Adrenal gland (tissue), 12 donors: ENCODE data around the gene CEP152. TPM values are rescaled to one million over a fixed set of nuclear protein-coding genes. Genes with fewer than 3 reads are reported as not detected.

Experiments used
- DNase-seq, 7 donors: peaks; one replicate each; pipeline ENCODE4 v3.0.0-alpha.2; 2019 to 2020
- H3K27ac ChIP-seq, 5 donors: fragments of 200-600 bp; sonication (generic) in 4 of 5; 1 replicate in 3 of 5; 2 replicates in 2 of 5; pipeline versions ENCODE4 v1.5.1 to v1.8.0; 2016 to 2020; ENCODE audit warnings: mild to moderate bottlenecking in 1 of 5
- H3K27me3 ChIP-seq: fragments of 200-600 bp; 2 replicates; pipeline ENCODE4 v1.8.0; 2021
- H3K36me3 ChIP-seq, 2 donors: fragments of 200-600 bp; replicated peaks in 1 of 2; 1 replicate in 1 of 2; 2 replicates in 1 of 2; pipeline versions ENCODE4 v1.5.1 to v1.8.0; 2018 to 2022
- H3K4me1 ChIP-seq, 2 donors: fragments of 200-600 bp; replicated peaks in 1 of 2; 1 replicate in 1 of 2; 2 replicates in 1 of 2; pipeline versions ENCODE4 v1.5.1 to v1.8.0; 2018 to 2021
- H3K4me3 ChIP-seq, 4 donors: fragments of 200-600 bp; sonication (generic) in 3 of 4; one replicate each; pipeline ENCODE4 v1.5.1; 2016 to 2018
- H3K9me3 ChIP-seq, 3 donors: fragments of 200-600 bp; sonication (generic) in 1 of 3; replicated peaks in 1 of 3; 1 replicate in 2 of 3; 2 replicates in 1 of 3; pipeline versions ENCODE4 v1.5.1 to v1.8.0; 2016 to 2021
- POLR2A ChIP-seq, 2 donors: fragments of 450-650 bp; IDR thresholded peaks; one replicate each; pipeline ENCODE4 v1.6.1; 2017; ENCODE audit warnings: antibody characterized with exemption in 2 of 2, mild to moderate bottlenecking in 2 of 2, moderate library complexity in 1 of 2
- WGBS, 4 donors: extraction: QIAGEN DNeasy Blood & Tissue Kit in 2 of 4; methylation state at CpG; one replicate each; pipeline versions ENCODE4 v1.1.5 to v1.1.7; 2013 to 2017; 5-methylcytosine and 5-hydroxymethylcytosine counted together
- intact Hi-C, 2 donors: fragments of 100-400 bp; cut with DNase I; formaldehyde crosslinking; loops; one replicate each; pipeline versions ENCODE4 v1.14.1 to v1.15.0; 2022 to 2023
- polyA plus RNA-seq, 3 donors: library from polyadenylated mRNA; stranded (reverse); fragments of 200-250 nt in 2 of 3; fragments of 350-450 nt in 1 of 3; fragmentation: Illumina TruSeq in 1 of 3; extraction: RNeasy Lipid Tissue Mini Kit (QIAGEN cat#74804) in 1 of 3; gene quantifications; one replicate each; pipeline ENCODE4 v1.2.3, GENCODE V29; 2013 to 2014
- total RNA-seq, 9 donors: library from RNA; depleted of rRNA in 4 of 9; stranded (reverse); fragments of >200 nt in 4 of 9; fragments of 120-200 nt in 1 of 9; fragmentation: NEBNext Ultra II Directional in 1 of 9; extraction: Animal tissue kit (Norgen Biotek cat#: 25700) in 1 of 9; gene quantifications; one replicate each; pipeline versions ENCODE4 v1.1.0 to v1.2.4, GENCODE V29; 2013 to 2023
- TF ChIP-seq, protein P1 (sequence below), 6 experiments: fragments of 450-650 bp in 4 of 6; fragments of 200-600 bp in 2 of 6; sonication (generic) in 1 of 6; IDR thresholded peaks; 1 replicate in 5 of 6; 2 replicates in 1 of 6; pipeline versions ENCODE4 v1.5.1 to v1.8.0; 2016 to 2021; ENCODE audit warnings: antibody characterized with exemption in 6 of 6, mild to moderate bottlenecking in 2 of 6, moderate library complexity in 1 of 6
- donor health status: healthy with polysubstance abuse.
- donor health status: Bipolar disorder and iron deficiency.
- donor health status: DM: yes; HTN: yes; CAD: no.
- donor health status: DM: no; HTN: no; CAD: no.
- donor health status: DM: no; HTN: no; CAD: no.
- donor health status: DM: yes; HTN: yes; CAD: no.

The CEP152 gene
- total and polyA plus RNA-seq, 12 donors = 1.2 to 14.4 (median 3.3) TPM

DNA sequence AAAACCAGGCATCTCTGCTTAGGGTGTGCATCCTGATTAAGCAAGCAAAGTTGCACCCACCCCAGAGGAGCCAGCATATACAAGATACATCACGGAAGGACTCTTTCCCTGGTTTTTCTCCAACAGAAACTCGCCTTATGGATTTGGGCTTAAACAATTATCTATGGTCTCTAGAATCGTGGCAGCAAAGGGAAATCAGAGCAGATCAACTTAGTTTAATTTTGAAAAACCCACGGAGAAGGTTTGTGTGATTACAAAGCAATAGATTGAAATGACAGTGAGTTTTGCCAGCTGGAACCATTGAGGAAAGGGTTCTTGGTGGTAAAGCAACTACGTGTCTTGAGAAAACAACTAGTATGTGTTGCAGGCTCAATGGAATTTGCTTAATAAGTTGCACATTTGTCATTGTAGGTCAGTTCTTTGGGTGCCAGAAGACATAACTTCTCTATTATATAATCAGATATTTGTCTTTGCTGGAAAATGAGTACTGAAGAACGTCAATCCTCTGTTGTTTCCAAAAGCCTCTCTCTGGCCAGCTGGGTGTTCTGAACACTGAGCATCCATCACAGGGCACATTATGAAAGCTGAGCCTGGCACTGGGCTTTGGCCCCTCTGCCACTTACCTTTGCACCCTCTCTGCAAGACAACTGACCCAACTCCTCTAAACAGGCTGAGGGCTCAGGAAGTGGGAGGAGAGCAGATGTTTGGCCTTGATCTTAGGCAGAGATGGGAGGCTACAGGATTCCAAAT is 89.6 kb downstream of the CEP152 start:
- intact Hi-C loops = no loop called here
- H3K36me3 ChIP-seq = no peaks in the 10 kb centered on the region
- 68 to 80% (median 70%) methylated on average over 6 of the region's 6 CpGs for WGBS, 4 donors
- H3K9me3 ChIP-seq = no peaks in the 10 kb centered on the region
- no peak overlapping the region for H3K27ac ChIP-seq
- H3K27me3 ChIP-seq = no peaks in the 10 kb centered on the region
- no peak overlapping the region for H3K4me3 ChIP-seq
- peaks cover 0 to 5% of the 10 kb centered on the region in 2 donors for H3K4me1 ChIP-seq
- no peak for DNase-seq
- no peak for TF ChIP-seq POLR2A (IDR thresholded peaks at IDR 0.05)
- TF ChIP-seq, protein P1, sequence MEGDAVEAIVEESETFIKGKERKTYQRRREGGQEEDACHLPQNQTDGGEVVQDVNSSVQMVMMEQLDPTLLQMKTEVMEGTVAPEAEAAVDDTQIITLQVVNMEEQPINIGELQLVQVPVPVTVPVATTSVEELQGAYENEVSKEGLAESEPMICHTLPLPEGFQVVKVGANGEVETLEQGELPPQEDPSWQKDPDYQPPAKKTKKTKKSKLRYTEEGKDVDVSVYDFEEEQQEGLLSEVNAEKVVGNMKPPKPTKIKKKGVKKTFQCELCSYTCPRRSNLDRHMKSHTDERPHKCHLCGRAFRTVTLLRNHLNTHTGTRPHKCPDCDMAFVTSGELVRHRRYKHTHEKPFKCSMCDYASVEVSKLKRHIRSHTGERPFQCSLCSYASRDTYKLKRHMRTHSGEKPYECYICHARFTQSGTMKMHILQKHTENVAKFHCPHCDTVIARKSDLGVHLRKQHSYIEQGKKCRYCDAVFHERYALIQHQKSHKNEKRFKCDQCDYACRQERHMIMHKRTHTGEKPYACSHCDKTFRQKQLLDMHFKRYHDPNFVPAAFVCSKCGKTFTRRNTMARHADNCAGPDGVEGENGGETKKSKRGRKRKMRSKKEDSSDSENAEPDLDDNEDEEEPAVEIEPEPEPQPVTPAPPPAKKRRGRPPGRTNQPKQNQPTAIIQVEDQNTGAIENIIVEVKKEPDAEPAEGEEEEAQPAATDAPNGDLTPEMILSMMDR (IDR thresholded peaks at IDR 0.05) = no peak

DNA sequence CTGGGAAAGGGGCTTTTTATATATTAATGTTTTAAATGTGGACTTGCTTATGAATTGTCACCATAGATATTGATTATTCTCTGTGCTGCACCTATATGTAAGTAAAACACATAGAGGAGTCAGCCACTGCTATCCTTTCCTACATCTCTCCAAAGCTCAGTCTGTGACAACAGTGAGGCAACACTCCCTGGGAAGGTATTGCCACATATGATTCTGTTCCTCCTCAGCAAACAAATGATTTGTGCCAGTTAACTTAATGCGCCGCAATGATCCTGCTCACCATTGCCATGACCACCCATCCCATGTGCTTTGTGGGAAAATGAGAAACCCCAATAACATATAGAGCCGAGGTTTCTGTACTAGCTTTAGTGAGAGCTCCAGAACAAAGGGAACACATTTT is 90.2 kb downstream of the CEP152 start:
- no peak for DNase-seq
- H3K27ac ChIP-seq = no peak overlapping the region
- intact Hi-C loops = no loop called here

DNA sequence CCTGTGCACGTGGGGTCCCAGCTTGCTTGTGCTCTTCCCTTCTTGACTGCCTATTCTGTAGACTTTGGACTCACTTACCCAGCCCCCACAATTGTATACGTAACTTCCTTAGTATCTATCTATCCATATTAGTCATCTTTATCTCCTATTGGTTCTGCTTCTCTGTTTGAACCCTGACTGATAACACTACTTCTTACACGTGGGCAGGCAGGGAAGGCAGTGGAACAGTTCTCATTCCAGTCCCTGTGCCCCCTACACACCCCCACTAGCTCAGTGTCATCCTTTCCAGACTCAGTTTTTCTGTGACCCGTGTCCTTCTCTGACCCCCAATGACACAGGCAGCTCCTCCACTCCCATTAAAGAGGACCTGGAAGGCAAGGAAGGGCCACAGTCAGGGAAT is 91.2 kb downstream of the CEP152 start:
- WGBS, 4 donors = 78 to 83% (median 81%) methylated on average over 4 of the region's 4 CpGs
- no peak for DNase-seq
- H3K27me3 ChIP-seq = no peaks in the 10 kb centered on the region
- peaks cover 0 to 5% of the 10 kb centered on the region in 2 donors for H3K4me1 ChIP-seq
- TF ChIP-seq, protein P1 (IDR thresholded peaks at IDR 0.05) = no peak
- TF ChIP-seq POLR2A (IDR thresholded peaks at IDR 0.05) = no peak
- no peaks in the 10 kb centered on the region for H3K9me3 ChIP-seq
- intact Hi-C loops = no loop called here
- H3K36me3 ChIP-seq = no peaks in the 10 kb centered on the region
- H3K4me3 ChIP-seq = no peak overlapping the region
- no peak overlapping the region for H3K27ac ChIP-seq

More for the DNA sequence above, 90.2 kb downstream of the CEP152 start:
- Histone ChIP-seq H3K9me3 (no peaks in the 10 kb centered on the region), H3K27me3 (no peaks in the 10 kb centered on the region), H3K4me1 (peaks cover 0 to 5% of the 10 kb centered on the region in 2 donors), H3K36me3 (no peaks in the 10 kb centered on the region), H3K4me3 (no peak overlapping the region)
- no peak for TF ChIP-seq POLR2A (IDR thresholded peaks at IDR 0.05)
- TF ChIP-seq, protein P1 (IDR thresholded peaks at IDR 0.05) = no peak
- 92 to 100% (median 97%) methylated on average over 3 of the region's 3 CpGs for WGBS, 4 donors

DNA sequence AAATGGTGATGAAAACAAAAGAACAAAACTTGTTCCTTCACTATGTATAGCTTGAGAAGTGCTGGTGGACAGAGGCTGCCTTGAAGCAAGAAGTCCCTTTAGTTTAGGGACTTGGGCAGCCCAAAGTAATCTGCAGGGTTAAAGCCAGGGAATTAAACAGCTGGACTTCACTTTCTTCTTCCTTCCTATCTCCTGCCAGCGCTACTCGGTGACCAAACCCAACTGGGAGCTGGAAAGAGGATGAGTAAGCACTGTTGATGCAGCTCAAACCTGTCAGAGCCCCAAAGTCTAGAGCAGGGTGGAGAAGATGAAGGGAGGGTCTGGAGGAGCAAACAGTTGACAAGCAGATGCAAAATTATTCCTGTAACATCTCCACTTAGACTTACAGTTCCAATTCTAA is 92.2 kb downstream of the CEP152 start:
- H3K27ac ChIP-seq = no peak overlapping the region
- no peaks in the 10 kb centered on the region for H3K9me3 ChIP-seq
- intact Hi-C loops = no loop called here
- H3K4me3 ChIP-seq = no peak overlapping the region
- H3K4me1 ChIP-seq = peaks cover 0 to 5% of the 10 kb centered on the region in 2 donors
- H3K36me3 ChIP-seq = no peaks in the 10 kb centered on the region
- no peak for DNase-seq
- WGBS, 4 donors = 59 to 78% (median 68%) methylated on average over 2 of the region's 2 CpGs
- TF ChIP-seq, protein P1 (IDR thresholded peaks at IDR 0.05) = no peak
- no peaks in the 10 kb centered on the region for H3K27me3 ChIP-seq
